Measurements from ENCODE around the gene PRKCH.
A peak's percentile ranks its signal among the peaks of the same experiment; 100 is the strongest.

PRKCH gene

GRCh38 chr14:61478971-61479473 lies 157.6 kb downstream of the PRKCH start:
- no peak for DNase-seq

GRCh38 chr14:61479746-61480502 lies 158.5 kb downstream of the PRKCH start:
- DNase-seq = peak; percentile 42

GRCh38 chr14:61480704-61481285 lies 159.4 kb downstream of the PRKCH start:
- DNase-seq = no peak

GRCh38 chr14:61481701-61482100 lies 160.3 kb downstream of the PRKCH start:
- DNase-seq = no peak

- no peak for DNase-seq
Observed at GRCh38 chr14:61482348-61483206, 161.2 kb downstream of the PRKCH start.

GRCh38 chr14:61483476-61483875 lies 162.1 kb downstream of the PRKCH start:
- DNase-seq = no peak

GRCh38 chr14:61484031-61484430 lies 162.7 kb downstream of the PRKCH start:
- no peak for DNase-seq

- no peak for DNase-seq
Observed at GRCh38 chr14:61484826-61485584, 163.6 kb downstream of the PRKCH start.

GRCh38 chr14:61485661-61486060 lies 164.3 kb downstream of the PRKCH start:
- no peak for DNase-seq

GRCh38 chr14:61486930-61487495 lies 165.6 kb downstream of the PRKCH start:
- DNase-seq = no peak

GRCh38 chr14:61488417-61489401 lies 167.3 kb downstream of the PRKCH start:
- no peak for DNase-seq

GRCh38 chr14:61489512-61489911 lies 168.1 kb downstream of the PRKCH start:
- no peak for DNase-seq

GRCh38 chr14:61489932-61490331 lies 168.6 kb downstream of the PRKCH start:
- no peak for DNase-seq

- DNase-seq = no peak
Observed at GRCh38 chr14:61491224-61491623, 169.8 kb downstream of the PRKCH start.

GRCh38 chr14:61491876-61492434 lies 170.6 kb downstream of the PRKCH start:
- no peak for DNase-seq

GRCh38 chr14:61492474-61492873 lies 171.1 kb downstream of the PRKCH start:
- no peak for DNase-seq

- peak; percentile 99 for DNase-seq
Observed at GRCh38 chr14:61493239-61493638, 171.9 kb downstream of the PRKCH start.

- DNase-seq = peak; percentile 48
Observed at GRCh38 chr14:61494018-61494417, 172.6 kb downstream of the PRKCH start.

- DNase-seq = no peak
Observed at GRCh38 chr14:61495809-61496208, 174.4 kb downstream of the PRKCH start.

GRCh38 chr14:61498303-61498702 lies 176.9 kb downstream of the PRKCH start:
- peak; percentile 76 for DNase-seq

- DNase-seq = peak; percentile 57
Observed at GRCh38 chr14:61498811-61499210, 177.4 kb downstream of the PRKCH start.

Measured in fibroblast of upper back skin (primary cell).